PC-9 (cell line): Measurements from ENCODE around the gene C1orf74.

Source experiments
- CTCF ChIP-seq: fragments of 200-600 bp; sonication (generic); conservative IDR thresholded peaks from 2 replicates; pipeline ENCODE4 v1.6.1; 2017; ENCODE audit warnings: mixed run types, antibody characterized with exemption, mild to moderate bottlenecking, moderate library complexity
- EZH2 ChIP-seq: fragments of 200-600 bp; sonication (generic); IDR thresholded peaks from 2 replicates; pipeline ENCODE4 v1.8.0; 2017; ENCODE audit warnings: antibody characterized with exemption, low read depth

DNA sequence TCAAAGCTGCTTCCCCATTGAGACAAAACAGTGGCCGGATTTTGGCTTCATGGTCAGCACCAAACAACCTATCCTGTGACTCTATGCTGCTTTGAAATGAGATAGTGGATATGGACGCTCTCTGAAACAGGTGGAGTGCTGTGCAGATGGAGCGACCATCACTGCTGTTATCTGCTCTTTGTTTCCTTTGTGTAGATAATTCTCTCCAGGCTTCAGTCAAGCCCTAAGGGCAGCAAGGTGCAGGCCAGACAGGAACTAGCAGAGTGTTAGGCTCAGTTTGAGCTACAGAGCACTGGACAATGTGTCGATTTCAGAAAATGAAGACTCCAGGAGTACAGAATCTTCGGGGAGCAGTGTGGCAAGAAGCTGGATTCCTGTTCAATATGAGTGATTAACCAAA is 26.4 kb upstream of the C1orf74 start:
- TF ChIP-seq CTCF (no peak), EZH2 (no peak)
